HL-60 (cell line): ENCODE results near the gene SMG5.

Source experiments
- POLR2AphosphoS5 ChIP-seq: IDR thresholded peaks from 2 replicates; pipeline ENCODE4 v1.6.1; 2012; ENCODE audit warnings: low read depth
- TF ChIP-seq, protein P1 (sequence below): IDR thresholded peaks from one replicate; pipeline ENCODE4 v1.5.1; 2011; ENCODE audit warnings: low read length, control low read depth, inconsistent platforms; ENCODE audit not compliant: insufficient read depth

- TF ChIP-seq POLR2AphosphoS5, result no peak
- TF ChIP-seq, protein P1, sequence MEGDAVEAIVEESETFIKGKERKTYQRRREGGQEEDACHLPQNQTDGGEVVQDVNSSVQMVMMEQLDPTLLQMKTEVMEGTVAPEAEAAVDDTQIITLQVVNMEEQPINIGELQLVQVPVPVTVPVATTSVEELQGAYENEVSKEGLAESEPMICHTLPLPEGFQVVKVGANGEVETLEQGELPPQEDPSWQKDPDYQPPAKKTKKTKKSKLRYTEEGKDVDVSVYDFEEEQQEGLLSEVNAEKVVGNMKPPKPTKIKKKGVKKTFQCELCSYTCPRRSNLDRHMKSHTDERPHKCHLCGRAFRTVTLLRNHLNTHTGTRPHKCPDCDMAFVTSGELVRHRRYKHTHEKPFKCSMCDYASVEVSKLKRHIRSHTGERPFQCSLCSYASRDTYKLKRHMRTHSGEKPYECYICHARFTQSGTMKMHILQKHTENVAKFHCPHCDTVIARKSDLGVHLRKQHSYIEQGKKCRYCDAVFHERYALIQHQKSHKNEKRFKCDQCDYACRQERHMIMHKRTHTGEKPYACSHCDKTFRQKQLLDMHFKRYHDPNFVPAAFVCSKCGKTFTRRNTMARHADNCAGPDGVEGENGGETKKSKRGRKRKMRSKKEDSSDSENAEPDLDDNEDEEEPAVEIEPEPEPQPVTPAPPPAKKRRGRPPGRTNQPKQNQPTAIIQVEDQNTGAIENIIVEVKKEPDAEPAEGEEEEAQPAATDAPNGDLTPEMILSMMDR, result no peak
Observed at GRCh38 chr1:156214024-156214748, 68.4 kb downstream of the SMG5 start.
